Small intestine (tissue), 7 donors: ENCODE data around the gene REPS1. TPM values are rescaled to one million over a fixed set of nuclear protein-coding genes. Genes with fewer than 3 reads are reported as not detected.
A peak's percentile ranks its signal among the peaks of the same experiment; 100 is the strongest.
"Not testable (repeated sequence)": the region's sequence is repeated elsewhere in the genome, so short reads cannot be mapped to it uniquely, and the experiment has no call there.

ENCODE experiments used
- DNase-seq, 2 donors: peaks; one replicate each; pipeline versions ENCODE4 v3.0.0 to v3.0.0-alpha.2; 2013
- FAIRE-seq: peaks from 2 replicates; lab custom pipeline; 2012; peaks lifted over from hg19 to GRCh38; lab: Jason Lieb, UNC
- H3K27ac ChIP-seq, 3 donors: one replicate each; pipeline ENCODE4 v1.5.1; 2013; ENCODE audit warnings: low read length in 2 of 3, mild to moderate bottlenecking in 2 of 3, control low read depth in 1 of 3, inconsistent platforms in 1 of 3, low read depth in 1 of 3, moderate library complexity in 1 of 3
- H3K27me3 ChIP-seq, 3 donors: one replicate each; pipeline ENCODE4 v1.6.1; 2013; ENCODE audit warnings: low read length in 3 of 3, inconsistent platforms in 1 of 3; ENCODE audit not compliant: control insufficient read depth in 3 of 3, insufficient read depth in 3 of 3
- H3K36me3 ChIP-seq, 3 donors: one replicate each; pipeline ENCODE4 v1.6.1; 2013; ENCODE audit warnings: low read length in 3 of 3, inconsistent platforms in 1 of 3, low read depth in 1 of 3, mild to moderate bottlenecking in 1 of 3, moderate library complexity in 1 of 3; ENCODE audit not compliant: control insufficient read depth in 3 of 3, insufficient read depth in 2 of 3
- H3K4me1 ChIP-seq, 3 donors: one replicate each; pipeline ENCODE4 v1.6.1; 2013; ENCODE audit warnings: low read length in 2 of 3, inconsistent platforms in 1 of 3, low read depth in 1 of 3, mild to moderate bottlenecking in 1 of 3, moderate library complexity in 1 of 3; ENCODE audit not compliant: control insufficient read depth in 3 of 3, insufficient read depth in 2 of 3
- H3K4me3 ChIP-seq, 3 donors: one replicate each; pipeline ENCODE4 v1.5.1; 2013; ENCODE audit warnings: low read length in 3 of 3, control low read depth in 1 of 3, inconsistent platforms in 1 of 3, low read depth in 1 of 3, mild to moderate bottlenecking in 1 of 3, moderate library complexity in 1 of 3
- H3K9me3 ChIP-seq, 2 donors: one replicate each; pipeline ENCODE4 v1.6.1; 2013; ENCODE audit warnings: low read depth in 1 of 2, low read length in 1 of 2; ENCODE audit not compliant: control insufficient read depth in 2 of 2, insufficient read depth in 1 of 2
- WGBS, 3 donors: extraction: QIAGEN DNeasy Blood & Tissue Kit; methylation state at CpG; one replicate each; pipeline ENCODE4 v1.1.7; 2013; 5-methylcytosine and 5-hydroxymethylcytosine counted together
- polyA plus RNA-seq, 4 donors: library from polyadenylated mRNA; stranded (reverse) in 3 of 4; unstranded in 1 of 4; fragments of 200-250 nt in 3 of 4; fragments of 120-200 nt in 1 of 4; gene quantifications; one replicate each; pipeline versions ENCODE4 v1.2.1 to v1.2.3, GENCODE V29; 2013
- donor health status: healthy with polysubstance abuse.
- donor health status: control.
- donor health status: control.
- donor health status: Bipolar disorder and iron deficiency.
- donor health status: healthy.

REPS1 gene
- polyA plus RNA-seq, 4 donors = 18.7 to 47.1 (median 21.8) TPM

DNA sequence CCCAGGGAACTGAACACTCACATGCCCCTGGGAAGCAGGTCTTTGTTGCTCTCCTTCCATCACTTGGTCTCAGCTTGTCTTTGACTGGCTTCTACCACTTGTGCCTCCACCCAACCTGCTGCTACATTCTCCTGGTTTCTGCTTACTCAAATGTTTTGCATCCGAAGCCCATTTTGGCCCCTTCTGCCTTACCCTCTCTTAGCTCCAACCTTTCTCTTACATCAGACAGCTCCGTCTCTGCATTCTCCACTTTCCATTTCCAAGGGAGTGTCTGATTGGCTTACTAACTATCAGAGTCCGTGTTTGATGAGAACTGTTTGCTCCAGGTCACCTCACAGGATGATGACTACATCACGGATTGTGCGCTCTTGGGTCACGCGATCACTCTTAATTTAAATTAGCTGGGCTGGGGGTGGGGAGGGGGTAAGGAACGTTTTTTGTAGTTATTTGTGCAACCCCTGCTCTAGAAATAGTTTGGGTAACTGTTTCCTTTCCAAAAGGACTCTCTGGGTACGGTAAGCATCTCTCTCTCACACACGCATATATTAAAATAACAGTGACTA lies 39.6 kb upstream of the REPS1 start:
- Histone ChIP-seq H3K36me3 (no peaks in the 10 kb centered on the region), H3K9me3 (no peaks in the 10 kb centered on the region), H3K4me3 (peak overlapping the region in 2 of 3 donors; percentile 84 to 93), H3K27me3 (no peaks in the 10 kb centered on the region), H3K4me1 (peaks cover 0 to 16% (median 7%) of the 10 kb centered on the region in 3 donors), H3K27ac (peak overlapping the region; percentile 43 to 91 (median 71))
- peak; percentile 73 to 89 for DNase-seq
- WGBS, 3 donors = 6 to 19% (median 13%) methylated on average over 10 of the region's 10 CpGs
- no peak for FAIRE-seq

DNA sequence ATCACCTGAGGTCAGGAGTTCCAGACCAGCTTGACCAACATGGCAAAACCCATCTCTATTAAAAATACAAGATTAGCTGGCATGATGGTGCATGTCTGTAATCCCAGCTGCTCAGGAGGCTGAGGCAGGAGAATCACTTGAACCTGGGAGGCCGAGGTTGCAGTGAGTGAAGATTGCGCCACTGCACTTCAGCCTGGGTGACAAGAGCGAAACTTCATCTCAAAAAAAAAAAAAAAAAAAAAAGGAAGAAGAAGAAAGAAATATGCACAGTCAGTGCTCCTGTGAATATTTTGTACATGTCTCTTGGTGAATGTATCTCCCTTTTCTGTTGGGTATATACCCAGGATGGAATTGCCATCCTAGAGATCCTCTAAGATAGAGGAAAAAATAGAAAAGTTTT lies 37.4 kb upstream of the REPS1 start:
- not testable (repeated sequence) for FAIRE-seq, H3K27ac ChIP-seq, DNase-seq, H3K27me3 ChIP-seq, H3K4me3 ChIP-seq, H3K9me3 ChIP-seq, H3K36me3 ChIP-seq
- peaks cover 2 to 13% (median 4%) of the 10 kb centered on the region in 3 donors for H3K4me1 ChIP-seq
- WGBS, 3 donors = 86 to 100% (median 92%) methylated on average over 3 of the region's 3 CpGs

DNA sequence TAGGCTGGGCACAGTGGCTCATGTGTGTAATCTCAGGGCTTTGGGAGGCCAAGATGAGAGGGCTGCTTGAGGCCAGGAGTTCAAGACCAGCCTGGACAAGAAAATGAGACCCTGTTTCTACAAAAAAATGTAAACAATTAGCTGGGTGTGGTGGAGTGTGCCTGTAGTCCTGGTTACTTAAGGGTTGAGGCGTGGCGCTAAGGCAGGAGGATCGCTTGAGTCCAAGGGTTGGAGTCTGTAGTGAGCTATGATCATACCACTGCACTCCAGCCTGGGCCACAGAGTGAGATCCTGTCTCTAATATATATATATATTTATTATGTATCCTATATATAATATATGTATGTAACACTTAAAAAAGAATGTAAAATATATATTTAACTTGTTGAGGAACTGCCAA lies 32.6 kb upstream of the REPS1 start:
- Histone ChIP-seq H3K4me1 (peaks cover 0 to 3% (median 0%) of the 10 kb centered on the region in 3 donors), H3K27me3 (no peaks in the 10 kb centered on the region), H3K27ac (no peak overlapping the region), H3K36me3 (no peaks in the 10 kb centered on the region), H3K9me3 (peaks cover 0 to 2% of the 10 kb centered on the region in 2 donors), H3K4me3 (no peak overlapping the region)
- DNase-seq (peak; percentile 51 to 88), FAIRE-seq (no peak)
- 21 to 86% (median 68%) methylated on average over 3 of the region's 3 CpGs for WGBS, 3 donors

DNA sequence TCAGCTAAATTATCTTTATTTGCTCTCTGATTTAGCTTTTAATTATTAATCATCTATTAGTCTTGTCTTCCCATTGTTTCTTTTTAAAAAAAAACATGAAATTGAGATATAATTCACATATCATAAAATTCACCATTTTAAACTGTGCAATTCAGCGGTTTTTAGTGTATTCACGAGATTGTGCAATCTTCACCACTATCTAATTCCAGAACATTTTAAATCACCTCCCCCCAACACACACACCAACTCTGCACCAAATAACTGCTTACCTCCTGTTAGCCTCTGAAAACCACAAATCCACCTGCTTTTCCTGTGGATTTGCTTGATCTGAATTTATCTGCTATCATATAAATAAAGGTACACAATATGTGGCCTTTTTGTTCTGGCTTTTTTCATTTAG lies 31.7 kb upstream of the REPS1 start:
- FAIRE-seq (no peak), DNase-seq (no peak)
- H3K9me3 ChIP-seq = peaks cover 0 to 2% of the 10 kb centered on the region in 2 donors
- no peaks in the 10 kb centered on the region for H3K36me3 ChIP-seq
- WGBS, 3 donors = 88 to 96% (median 95%) methylated on average over 2 of the region's 2 CpGs
- no peak overlapping the region for H3K27ac ChIP-seq
- H3K27me3 ChIP-seq = no peaks in the 10 kb centered on the region
- peaks cover 0 to 3% (median 0%) of the 10 kb centered on the region in 3 donors for H3K4me1 ChIP-seq
- no peak overlapping the region for H3K4me3 ChIP-seq

DNA sequence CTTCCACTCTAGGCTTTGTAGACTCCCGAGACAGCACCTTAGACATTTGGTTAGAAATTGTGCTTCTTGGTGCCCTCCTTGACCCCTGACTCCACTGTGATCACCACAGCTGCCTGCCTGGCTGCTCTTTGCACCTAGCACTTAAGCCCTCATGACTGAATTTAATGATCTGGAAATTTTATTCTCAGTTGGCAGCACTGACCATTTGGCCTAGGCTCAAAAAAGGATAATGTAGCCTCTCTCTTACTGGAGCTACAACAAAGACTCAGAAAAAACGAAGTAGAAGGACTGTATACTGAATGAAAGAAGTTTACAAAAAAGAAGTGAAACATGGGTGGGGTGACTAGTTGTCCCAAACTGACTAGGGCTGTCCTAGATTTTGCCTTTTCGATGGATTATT lies 29.2 kb upstream of the REPS1 start:
- no peaks in the 10 kb centered on the region for H3K27me3 ChIP-seq
- H3K36me3 ChIP-seq = no peaks in the 10 kb centered on the region
- FAIRE-seq (no peak), DNase-seq (peak in 1 of 2 donors; percentile 25)
- H3K4me3 ChIP-seq = no peak overlapping the region
- peaks cover 0 to 2% of the 10 kb centered on the region in 2 donors for H3K9me3 ChIP-seq
- H3K4me1 ChIP-seq = peaks cover 0 to 3% (median 0%) of the 10 kb centered on the region in 3 donors
- no peak overlapping the region for H3K27ac ChIP-seq
- 29 to 54% (median 29%) methylated on average over 3 of the region's 3 CpGs for WGBS, 3 donors

DNA sequence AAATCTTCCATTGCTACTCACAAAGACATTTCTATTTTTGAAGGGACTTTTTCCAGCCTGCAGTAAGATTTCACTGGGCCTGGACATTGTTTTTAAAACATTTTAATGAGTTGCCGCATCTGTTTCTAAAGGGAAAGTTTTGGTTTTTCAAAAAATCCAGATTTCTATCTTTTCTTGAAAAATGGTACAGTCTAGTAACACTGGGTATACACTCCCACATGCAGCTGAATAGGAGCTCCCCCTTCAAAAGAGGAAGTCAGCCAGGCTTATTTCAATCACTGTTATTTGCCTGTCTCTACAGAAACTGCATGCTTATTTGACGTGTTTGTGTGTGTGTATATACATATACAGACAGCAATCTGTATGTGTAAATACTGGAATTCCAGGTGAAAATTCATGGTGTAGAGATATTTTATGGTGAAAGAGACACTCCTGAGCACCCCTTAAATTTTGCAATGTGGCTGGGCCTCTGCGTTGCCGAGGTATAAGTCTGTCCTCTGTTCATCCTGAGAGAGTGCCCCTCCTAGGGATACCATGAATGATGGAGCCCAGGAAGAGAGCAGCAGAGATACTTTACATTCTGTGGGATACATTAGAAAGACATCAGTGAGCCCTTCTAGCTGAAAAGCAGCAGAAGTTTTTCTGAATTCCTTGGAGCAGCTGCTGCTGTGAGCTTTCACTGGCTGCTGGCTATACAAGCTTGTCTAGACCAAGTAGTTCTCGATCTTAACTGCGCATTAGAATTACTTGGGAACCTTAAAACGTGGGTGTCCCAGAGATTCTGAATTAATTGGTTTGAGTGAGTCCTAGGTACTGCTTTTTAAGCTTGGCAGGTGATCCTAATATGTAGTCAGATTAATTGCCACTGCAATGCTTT lies 28.5 kb upstream of the REPS1 start:
- DNase-seq (no peak), FAIRE-seq (no peak)
- Histone ChIP-seq H3K27ac (no peak overlapping the region), H3K4me1 (peaks cover 0 to 3% (median 0%) of the 10 kb centered on the region in 3 donors), H3K4me3 (no peak overlapping the region), H3K27me3 (no peaks in the 10 kb centered on the region), H3K36me3 (no peaks in the 10 kb centered on the region), H3K9me3 (peaks cover 0 to 2% of the 10 kb centered on the region in 2 donors)
- WGBS, 3 donors = 67 to 74% (median 72%) methylated on average over 7 of the region's 7 CpGs

DNA sequence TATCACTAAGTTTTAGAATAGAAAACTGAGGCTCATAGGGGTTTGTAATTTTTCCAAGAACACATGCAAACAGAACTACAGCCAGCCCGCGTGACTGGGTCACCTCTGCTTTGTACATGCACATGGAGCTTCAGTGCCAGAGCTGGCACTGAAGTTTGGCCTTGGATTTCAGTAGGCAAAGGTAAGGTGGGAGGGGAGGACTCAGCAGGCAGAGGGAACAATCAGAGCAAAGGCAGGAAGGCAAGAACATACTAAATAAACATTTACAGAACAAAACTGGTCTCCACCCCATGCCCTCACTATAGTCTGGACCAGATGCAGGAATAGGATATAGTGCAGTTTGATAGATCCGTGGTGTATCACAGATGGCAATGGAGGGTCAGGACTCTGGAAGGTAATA lies 26.9 kb upstream of the REPS1 start:
- Histone ChIP-seq H3K9me3 (no peaks in the 10 kb centered on the region), H3K4me3 (no peak overlapping the region), H3K27ac (no peak overlapping the region), H3K36me3 (no peaks in the 10 kb centered on the region), H3K4me1 (no peaks in the 10 kb centered on the region), H3K27me3 (no peaks in the 10 kb centered on the region)
- no peak for DNase-seq
- no peak for FAIRE-seq
- WGBS, 3 donors = 82 to 88% (median 85%) methylated on average over 3 of the region's 3 CpGs

DNA sequence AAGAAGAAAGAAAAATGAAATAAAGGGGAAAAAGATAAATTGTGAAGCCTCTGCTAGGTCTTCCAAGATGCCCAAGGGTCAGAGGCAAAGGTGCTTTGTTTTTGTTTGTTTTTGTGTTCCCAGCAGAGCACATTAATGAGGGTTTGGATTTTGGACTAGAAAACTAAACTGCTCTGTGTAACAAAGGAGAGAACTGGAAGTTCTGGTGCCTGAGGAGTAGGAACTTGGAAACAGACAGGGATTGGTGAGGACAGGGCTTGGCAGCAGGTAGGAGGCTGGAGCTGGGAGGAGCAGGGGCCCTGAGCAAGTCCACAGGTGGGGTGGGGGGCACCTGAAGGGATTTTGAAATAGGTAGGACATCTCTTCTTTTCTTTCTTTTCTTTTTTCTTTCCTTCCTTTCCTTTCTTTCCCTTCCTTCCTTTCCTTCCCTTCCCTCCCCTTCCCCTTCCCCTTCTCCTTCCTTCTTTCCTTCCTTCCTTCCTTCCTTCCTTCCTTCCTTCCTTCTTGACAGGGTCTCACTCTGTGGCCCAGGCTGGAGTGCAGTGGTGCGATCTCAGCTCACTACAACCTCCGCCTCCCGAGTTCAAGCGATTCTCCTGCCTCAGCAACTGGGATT lies 25.2 kb upstream of the REPS1 start:
- Histone ChIP-seq H3K4me1 (no peaks in the 10 kb centered on the region), H3K9me3 (no peaks in the 10 kb centered on the region), H3K4me3 (no peak overlapping the region), H3K27ac (no peak overlapping the region), H3K27me3 (no peaks in the 10 kb centered on the region), H3K36me3 (no peaks in the 10 kb centered on the region)
- 91 to 99% (median 98%) methylated on average over 4 of the region's 4 CpGs for WGBS, 3 donors
- no peak for DNase-seq
- FAIRE-seq = no peak
